H54 (cell line): Measurements from ENCODE around the gene CLK4.

ENCODE experiments used
- DNase-seq: peaks from one replicate; pipeline ENCODE4 v3.0.0; 2011; ENCODE audit warnings: low spot score, mixed read lengths; ENCODE audit not compliant: insufficient read length
- FAIRE-seq: peaks from 3 replicates; lab custom pipeline; 2011; peaks lifted over from hg19 to GRCh38; lab: Jason Lieb, UNC
- POLR2A ChIP-seq: IDR thresholded peaks from 2 replicates; pipeline ENCODE4 v1.6.1; 2011; ENCODE audit warnings: low read depth, mild to moderate bottlenecking, low read length

Gene CLK4

DNA sequence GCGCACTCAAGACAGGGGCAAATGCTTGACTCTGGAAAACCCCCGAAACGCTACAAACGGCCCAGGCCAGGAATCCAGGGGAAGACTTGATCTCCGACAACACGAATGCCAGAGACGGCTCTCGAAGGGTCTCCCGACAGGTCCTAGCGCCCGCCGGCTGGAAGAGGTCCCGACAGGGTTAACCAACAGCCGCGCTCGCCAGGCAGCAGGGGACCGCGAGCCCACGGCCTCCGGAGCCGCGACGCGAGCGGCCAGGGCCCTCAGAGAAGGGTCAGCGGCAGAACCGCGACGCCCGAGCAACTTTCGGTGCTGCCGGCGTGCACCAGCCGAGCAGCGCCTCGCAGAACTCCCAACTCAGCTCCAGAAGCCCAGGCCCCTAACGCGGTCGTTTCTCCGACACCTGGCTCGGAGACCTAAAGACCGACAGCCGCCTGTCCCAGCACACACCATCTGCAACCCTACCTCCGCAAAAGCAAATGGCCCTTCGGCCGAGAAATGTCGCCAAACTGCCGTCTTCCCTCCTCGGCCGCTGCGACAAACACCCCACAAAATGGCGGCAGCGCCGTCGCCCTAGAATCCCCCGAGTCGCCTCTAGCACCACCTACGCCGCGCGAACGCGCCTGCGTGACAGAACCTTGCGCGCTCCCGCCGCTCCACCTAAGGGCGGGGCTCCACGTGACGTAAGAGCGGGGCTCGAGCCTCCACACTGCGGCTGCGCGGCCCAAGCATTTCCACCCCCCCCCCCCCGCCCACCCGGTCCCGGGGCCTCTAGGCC, at the start of gene CLK4:
CLK4 (minus strand) TSS at position 567 of the 775 bp plus-strand sequence. CDS start 3,634 bp downstream, outside the sequence.
- TF ChIP-seq POLR2A: peak; percentile 93
- DNase-seq (peak; percentile 83), FAIRE-seq (peak; percentile 6)

DNA sequence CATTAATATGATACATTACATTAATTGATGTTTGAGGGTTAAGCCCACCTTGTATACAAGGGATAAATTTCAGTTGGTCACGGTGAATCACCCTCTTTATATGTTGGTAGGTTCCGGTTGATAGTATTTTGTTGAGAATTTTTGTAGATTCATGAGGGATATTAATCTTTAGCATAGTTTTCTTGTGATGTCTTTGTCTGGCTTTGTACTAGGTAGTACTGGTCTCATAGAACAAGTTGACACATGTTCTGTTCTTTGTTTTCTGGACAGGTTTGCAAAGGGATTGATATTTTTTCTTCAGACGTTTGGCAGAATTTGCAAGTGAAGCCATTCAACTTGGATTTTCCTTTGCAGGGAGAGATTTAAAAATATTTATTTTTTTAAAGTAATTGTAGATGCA, 49.1 kb upstream of the CLK4 start:
- no peak for DNase-seq
- FAIRE-seq: no peak
- TF ChIP-seq POLR2A: no peak

DNA sequence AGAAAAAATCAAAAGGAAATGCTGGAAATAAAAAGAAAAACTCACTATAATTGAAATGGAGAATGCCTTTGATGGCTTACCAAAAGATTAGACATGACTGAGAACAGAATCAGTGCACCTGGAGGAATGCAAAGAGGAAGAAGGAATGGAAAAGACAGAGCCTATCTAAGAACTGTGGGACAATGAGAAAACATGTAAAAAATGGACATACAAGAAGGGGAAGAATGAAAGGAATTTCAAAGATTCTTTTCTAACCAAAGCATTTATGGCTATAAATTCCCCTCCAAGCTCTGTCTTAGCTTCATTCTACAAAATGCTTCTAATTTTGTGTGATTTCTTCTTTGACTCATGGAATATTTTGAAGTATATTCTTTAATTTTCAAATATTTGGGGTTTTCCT, 47.5 kb upstream of the CLK4 start:
- no peak for TF ChIP-seq POLR2A
- no peak for FAIRE-seq
- no peak for DNase-seq

DNA sequence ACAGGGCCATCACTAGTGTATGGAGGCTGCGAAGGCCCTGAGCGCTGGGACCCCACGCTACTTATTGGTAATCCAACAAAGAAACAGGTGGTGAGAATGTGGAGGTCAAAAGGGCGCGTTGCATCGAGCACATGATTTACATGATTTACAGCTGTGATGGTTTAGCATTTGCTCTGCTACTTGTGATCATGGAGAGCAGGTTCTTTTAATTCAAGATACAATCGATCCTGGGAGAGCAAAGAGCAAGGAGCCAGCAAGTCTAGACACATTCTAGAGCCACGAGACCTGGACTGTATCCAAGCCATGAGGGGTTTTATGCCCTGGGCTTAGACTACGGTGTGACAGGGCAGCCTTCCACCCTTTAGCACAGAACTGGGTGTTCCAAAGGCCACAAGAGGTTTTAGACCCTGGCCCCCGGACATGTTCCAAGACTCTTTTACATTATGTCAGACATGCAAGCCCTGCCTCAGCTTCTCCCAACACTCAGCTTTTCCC, 47.0 kb upstream of the CLK4 start:
- no peak for DNase-seq
- TF ChIP-seq POLR2A: no peak
- no peak for FAIRE-seq

DNA sequence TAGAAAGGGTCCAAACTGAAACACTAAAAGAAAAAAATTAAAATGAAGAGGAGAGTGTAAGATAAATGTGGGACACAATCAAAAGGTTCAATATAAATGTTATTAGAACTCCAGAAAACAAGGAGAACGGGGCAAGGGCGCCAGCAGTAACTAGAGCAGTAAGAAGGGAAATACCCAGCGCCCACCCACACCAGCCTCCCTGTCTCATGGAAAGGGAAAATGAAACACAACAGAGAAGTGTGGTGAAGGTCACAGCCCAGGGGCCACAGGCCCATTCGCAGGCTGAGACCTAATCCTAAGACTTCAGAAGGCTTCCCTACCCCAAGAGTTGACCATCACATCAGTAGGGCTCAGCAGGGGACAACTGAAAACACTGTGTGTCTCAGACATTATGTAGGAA, 45.8 kb upstream of the CLK4 start:
- no peak for DNase-seq
- TF ChIP-seq POLR2A: no peak
- no peak for FAIRE-seq

DNA sequence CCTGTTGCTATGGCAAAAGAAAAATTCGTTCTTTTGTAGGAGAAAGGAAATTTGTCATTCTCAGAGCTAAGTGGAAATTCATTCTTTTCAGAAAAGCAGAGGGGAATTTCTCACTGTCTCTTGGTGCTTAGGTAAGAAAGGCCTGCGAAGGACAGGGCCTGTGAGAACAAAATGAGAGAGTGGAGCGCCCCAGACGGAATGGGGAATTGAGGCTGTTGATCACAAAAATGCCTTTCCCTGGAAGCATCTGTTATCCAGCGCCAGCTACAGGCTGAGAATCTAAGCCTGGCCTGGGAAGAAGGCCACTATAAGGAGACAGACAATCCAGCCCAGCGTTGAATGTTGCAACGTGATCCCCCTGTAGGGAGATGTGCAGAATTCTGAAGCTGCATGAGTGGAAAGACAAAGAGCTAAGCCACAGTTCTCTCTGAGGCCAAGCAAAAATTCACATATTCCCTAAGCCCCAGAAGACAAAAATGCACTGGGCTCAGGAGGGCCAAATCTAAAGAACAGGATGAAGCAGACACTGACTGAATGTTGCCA, 44.8 kb upstream of the CLK4 start:
- TF ChIP-seq POLR2A: no peak
- FAIRE-seq (no peak), DNase-seq (no peak)

DNA sequence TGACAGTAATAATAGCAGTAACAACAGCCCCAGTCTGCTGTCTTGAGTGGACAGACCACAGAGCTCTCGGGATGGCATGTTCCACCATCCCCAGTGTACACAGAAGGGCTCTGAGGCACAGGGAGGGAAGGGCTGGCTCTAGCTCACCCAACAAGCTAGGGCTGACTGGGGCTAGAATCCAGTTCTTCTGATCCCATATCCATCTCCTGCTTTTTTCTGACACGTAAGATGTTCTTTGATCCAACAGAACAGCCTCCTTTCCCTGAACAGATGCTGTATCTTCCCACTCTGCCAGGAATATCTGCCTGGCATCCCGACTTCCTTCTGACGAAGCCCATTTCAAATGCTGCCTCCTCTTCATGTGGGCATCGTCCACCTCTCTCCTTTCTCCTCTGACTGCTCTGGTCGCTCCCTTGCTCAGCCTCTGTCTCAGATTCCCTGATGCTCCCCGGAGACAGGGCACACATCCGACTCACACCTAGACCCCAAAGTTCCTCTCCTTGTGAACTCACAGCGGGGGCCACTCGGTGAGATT, 43.6 kb upstream of the CLK4 start:
- no peak for TF ChIP-seq POLR2A
- DNase-seq: no peak

DNA sequence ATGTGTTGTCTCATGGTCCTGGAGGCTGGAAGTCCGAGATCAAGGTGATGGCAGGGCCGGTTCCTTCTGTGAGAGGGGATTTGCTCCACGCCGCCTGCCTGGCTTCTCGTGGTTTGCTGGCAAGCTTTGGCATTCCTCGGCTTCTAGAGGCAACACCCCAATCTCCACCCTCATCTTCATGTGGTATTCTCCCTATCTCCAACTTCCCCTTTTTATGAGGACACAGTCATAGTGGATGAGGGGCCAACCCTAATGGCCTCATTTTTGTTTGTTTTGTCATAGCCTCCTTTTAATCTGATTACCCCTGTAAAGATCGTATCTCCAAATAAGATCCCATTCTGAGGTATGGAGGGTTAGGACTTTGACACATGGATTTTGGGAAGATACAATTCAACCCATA, 41.7 kb upstream of the CLK4 start:
- DNase-seq (no peak), FAIRE-seq (no peak)
- no peak for TF ChIP-seq POLR2A

More for the DNA sequence above, 43.6 kb upstream of the CLK4 start:
- FAIRE-seq: no peak

DNA sequence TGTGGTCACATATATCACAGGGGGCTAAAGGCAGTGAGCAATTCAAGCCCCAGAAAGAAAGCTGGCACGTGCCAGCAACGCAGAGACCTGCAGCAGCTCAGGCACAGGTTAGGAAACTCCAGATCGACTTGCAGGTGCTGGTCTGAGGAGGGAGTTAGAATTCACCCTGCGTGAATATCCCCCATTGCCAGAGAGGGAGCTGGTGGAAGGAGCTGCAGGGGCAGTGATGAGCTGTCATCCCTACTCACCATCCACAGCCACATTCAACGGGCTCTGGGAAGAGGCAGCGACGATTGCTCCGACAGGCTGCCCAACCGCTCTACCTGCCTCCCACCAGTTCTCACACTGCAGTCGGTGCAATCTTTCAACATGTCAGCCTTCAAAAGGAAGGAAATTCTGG, 40.8 kb upstream of the CLK4 start:
- FAIRE-seq (no peak), DNase-seq (no peak)
- no peak for TF ChIP-seq POLR2A

DNA sequence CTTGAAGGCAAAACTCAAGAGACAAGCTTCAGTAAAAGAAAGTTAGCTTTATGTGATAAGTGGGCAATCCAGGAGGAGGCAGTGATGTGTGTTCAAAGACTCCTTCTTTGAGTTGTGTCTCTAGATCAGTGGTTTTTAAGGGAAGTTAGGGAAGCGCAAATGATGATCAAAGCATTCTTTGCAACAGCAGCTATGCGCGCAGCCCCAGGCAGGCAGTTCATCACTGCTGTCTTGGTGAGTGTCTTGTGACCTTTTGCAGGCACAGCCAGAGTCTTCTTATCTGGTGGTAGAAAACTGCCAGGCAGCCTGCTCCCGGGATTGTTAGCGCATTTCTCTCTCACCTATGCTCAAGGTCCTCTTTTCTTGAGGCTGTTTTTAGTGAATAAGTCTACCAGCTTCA, 40.3 kb upstream of the CLK4 start:
- no peak for FAIRE-seq
- no peak for TF ChIP-seq POLR2A
- DNase-seq: no peak

DNA sequence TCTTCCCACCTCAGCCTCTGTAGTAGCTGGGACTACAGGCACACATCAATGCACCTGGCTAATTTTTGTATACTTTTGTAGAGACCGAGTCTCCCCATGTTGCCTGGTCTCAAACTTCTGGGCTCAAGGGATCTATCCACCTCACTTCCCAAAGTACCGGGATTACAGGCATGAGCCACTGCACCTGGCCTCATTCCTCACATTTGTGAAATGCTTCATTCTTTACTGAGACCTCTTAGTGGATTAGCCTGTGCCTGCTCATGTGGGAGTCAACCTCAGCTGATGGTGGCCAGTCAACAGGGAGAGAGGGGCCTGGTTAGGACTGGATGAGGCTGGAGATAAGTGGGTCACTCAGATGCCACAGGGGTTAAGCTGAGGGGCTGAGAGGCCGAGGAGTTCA, 37.3 kb upstream of the CLK4 start:
- DNase-seq (no peak), FAIRE-seq (no peak)
- no peak for TF ChIP-seq POLR2A

DNA sequence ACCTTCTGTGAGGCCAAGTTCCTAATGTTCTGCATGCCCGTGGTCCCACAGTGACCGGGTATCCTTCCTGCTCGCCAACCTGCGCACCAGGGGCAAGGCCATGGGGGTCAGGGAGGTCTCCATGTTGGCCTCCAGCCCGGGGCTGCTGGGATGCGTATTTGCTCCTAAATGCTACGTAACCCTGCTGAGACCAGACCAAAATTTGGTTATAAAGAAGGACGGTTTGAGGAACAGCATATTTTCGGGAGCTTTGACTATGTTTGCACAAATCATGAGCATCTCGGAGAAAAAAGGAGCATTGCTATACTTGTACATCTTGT, 35.7 kb upstream of the CLK4 start:
- no peak for DNase-seq

DNA sequence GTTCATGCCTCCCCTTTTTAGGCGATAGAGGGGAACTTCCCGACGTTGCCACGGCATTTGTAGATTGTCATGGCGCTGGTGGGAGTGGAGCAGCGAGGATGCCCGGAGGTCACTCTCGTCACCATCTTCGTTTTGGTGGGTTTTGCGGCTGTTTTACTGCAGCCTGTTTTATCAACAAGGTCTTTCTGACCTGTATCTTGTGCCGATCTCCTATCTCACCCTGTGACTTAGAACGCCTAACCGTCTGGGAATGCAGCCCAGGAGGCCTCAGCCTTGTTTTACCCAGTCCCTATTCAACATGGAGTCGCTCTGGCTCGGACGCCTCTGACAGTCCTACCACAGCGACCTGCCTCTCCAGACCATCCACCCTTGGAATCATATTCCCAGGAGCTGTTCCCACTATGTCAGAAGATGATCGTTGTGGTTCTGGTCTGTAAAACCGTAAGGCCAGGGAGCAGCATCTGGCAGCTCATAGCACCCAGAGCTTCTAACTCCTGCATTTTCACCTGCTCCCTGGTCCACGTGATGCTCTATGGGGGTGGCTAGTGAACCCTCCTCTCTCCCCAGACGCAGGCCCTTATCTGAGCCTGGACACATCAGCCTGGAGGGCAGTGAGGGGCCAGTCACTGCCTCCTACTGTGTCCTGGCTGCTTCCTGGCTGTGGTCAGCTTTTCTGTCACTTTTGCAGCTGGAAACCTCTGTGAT, 35.1 kb upstream of the CLK4 start:
- DNase-seq (no peak), FAIRE-seq (no peak)
- TF ChIP-seq POLR2A: no peak

More for the DNA sequence above, 35.7 kb upstream of the CLK4 start:
- no peak for FAIRE-seq
- TF ChIP-seq POLR2A: no peak
